HG02642 (cell line): ENCODE data around the gene PASD1.

Experiments used
- ATAC-seq: cut with Tn5 transposase; IDR thresholded peaks from one replicate; pipeline ENCODE4 v1.9.1; 2021; ENCODE audit warnings: mild to moderate bottlenecking; ENCODE audit not compliant: unreplicated experiment, poor library complexity

PASD1 gene

DNA sequence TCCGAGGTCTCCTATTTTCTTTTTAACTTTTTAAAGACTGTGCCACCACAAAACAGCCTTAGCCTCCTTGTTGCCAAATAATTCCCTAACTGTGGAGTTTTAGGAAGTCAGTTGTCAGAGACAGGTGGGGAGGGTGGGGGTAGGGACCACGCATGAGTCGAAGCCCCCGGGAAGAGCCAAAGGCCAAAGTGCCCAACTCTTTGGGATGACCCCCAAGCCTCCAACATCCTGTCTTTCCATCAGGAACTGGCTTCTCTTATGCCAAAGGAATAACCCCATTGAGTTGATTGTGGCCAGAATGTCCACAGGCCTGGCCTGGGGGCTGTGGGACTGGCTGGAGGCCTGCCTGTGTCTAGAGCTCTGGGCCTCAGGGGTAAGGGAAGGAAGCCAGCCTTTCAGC lies 137.6 kb downstream of the PASD1 start:
- no peak for ATAC-seq

DNA sequence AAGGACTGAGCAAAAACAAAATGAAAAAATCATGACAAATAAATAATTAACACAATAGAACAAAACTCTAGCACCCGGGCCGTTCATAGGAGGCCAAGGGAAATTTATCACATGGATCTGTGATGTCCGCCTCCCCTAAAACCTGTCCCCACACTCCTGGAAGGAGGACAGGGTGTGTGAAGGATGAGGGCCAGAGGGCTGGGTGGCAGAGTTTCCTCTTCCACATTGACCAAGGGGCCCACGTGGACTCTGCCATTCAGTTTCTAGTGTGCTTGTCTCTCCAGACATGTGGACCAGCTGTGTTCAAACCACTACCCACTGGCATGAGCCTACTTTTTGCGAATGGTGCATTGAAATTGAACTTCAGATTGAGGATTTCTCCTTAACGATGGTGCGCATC lies 138.1 kb downstream of the PASD1 start:
- no peak for ATAC-seq

DNA sequence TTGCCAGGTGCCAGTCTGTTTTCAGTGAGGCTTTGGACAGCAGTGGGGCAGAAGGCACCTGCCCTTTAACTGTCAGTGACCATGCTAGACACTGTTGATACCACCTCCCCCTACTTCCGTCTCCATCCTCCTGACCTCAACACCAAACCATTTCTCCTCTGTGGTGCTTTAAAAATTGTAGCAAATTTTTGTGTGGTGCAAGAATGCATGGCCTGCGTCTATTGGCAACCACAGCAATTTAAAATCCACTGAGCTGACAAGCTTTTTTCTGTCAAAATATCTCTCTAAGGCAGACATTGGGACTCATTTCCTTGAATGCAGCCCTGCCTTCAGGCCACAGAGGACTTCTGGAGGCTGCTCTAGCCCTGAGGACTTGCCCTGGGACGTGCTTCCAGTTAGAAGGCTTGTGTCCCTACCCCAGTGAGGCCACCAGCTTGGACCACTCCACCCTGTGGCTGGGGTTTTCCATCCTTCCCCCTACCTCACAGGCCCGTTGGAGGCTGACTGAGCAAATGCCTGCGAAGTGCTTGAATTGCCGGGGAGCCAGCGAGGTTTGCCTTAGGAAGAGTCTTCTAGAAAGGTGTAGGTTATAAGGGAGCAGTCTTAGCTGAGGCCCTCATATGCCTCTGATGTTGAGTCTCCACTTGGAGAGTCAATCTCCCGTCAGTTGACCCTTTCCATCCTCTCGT lies 138.7 kb downstream of the PASD1 start:
- no peak for ATAC-seq

DNA sequence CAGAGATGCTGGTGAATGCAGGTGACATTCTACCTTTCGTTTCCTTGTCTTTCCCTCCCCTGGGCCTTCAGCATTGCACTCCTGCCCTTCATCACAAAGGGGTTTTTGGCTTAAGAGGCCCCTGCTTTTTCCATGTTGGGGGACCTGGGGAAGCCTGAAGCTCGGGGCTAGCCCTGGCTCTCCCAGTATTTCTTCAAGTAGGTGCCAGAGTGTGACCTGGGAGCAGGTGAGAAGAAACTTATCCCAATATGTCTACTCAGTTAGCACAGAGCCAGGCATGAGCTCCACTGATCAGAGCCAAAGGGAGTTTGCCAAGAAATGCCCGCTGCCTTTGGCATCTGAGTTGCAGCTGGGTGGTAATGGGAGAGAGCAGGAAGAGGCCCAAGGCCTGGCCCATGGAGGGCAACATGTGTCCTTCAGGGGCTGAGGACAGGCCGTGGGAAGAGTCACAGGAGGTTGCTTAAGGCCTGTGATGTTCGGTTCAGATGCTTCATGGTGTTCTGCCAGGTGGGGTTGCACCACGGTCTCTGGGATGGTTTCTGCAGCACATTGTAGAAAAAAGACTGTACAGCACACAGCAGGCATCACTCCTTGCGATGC lies 139.4 kb downstream of the PASD1 start:
- ATAC-seq, result no peak

DNA sequence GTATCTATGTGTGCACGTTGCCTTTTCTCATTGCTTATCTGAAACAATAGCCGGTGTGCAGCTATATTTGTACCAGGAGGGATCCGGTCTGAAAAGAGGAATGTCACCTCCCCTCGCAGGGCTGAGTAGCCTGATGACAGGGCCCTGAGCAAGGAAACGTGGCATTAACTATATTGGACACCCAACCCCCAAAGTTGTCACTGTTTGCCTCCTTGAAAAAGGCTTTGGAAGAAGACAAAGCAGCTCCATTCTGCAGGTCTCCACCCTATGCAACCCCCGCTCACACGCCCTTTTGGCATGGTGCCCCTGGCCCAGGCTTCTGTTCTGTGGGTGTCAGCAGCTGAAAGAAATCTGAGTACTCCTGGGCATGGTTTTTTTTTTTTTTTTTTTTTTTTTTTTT lies 140.0 kb downstream of the PASD1 start:
- no peak for ATAC-seq

DNA sequence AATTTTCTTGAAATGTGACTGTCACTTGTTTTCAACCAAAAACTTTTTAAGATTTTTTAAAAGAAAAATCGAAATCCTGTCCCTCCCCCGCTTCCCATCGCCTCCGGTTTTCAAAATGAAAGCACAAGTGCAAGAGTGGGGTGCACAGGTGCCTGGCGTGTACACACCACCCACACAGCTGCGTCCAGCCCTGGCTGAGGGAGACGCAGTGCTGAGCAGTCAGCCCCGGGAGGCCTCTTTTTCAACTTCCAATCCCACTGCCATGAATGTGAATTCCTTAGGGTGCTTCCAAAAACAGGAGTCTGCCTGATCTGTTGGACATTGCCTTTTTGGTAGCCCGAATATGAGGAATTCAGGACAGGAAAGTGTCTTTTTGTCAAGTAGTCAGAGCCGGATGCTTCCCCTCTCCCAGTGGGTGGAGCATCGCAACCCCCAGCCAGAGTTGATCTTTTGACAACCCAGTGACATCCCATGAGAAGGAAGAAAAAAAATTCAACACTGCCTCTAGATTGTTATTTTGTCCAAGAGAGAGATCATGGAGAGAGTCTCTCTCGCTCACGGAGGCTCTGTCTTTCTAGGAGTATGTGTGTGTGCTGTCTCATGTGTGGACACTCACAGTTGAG lies 140.7 kb downstream of the PASD1 start:
- ATAC-seq, result no peak

DNA sequence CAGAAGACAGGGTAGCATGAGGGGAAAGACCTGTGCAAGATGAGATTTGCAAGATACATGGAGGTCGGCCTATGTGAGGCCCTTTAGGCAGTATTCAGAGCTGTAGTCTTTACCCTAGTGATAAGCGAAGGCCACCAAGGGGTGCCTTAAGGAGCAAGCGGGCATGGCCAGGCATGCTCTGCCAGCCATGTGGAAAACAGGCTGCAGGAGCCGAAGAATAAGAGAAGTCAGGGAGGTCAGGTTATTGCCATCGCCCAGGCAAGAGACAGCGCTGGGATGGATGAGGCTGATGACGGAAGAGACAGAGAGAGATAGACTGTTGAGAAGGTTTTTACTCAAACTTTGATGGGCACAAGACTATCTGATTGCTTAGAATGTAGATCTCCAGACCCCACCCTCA lies 145.3 kb downstream of the PASD1 start:
- ATAC-seq, result no peak

DNA sequence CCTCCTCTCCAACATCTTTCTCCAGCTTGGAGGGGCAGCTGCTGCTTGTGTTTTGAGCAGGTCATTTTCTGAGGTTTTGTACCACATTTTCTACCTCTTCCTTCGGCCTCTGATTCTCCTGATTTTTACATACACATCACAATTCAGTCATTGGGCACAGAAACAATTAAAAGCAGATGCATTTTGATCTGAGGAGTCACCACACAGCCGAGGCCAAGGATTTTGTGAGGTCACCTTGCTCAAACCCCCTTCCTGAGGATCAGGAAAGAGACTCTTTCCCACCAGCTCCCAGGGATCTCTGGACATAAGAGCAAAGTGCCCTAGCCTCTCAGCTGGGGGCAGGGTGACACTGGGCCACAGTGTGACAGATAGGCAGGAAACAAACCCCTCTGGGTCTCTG lies 147.0 kb downstream of the PASD1 start:
- ATAC-seq, result no peak

DNA sequence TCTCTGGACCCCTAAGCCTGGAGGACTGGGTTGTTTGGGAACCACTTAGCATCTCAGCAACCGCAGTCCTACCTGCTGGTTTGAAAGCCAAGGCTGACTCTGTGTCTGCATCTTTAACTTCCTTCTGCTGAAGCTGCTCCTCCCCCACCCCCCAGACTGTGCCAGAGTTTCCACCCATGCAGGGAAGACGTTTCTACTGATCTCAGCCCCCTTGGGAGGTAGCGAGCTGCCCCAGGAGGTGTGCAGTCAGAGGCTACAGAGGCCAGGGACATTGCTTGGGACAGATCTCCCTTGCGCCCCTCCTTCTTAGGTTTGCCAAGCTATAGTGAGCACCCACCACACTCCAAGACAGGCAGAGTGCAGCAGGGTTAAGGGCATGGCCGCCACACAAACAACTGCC lies 147.7 kb downstream of the PASD1 start:
- ATAC-seq, result no peak

DNA sequence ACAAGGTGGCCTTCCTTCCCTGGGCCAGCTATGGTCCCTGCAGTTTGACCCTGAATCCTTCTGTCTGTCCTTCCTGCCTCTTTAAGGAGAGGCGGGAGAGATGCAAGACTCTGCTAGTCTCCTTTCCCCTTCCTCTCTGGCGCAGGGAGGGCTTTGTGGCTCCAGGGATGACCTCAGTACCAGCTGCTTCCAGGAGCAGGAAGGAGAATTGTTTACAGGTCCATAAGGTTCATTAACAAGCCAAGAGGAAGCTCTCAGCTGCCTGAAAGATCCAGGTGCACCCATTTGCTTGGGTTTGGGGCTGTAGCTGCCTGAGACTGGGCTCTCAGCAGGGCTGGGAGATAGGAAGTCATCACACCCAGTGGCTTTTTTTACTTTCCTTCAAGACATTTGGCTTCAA lies 148.3 kb downstream of the PASD1 start:
- ATAC-seq, result no peak

DNA sequence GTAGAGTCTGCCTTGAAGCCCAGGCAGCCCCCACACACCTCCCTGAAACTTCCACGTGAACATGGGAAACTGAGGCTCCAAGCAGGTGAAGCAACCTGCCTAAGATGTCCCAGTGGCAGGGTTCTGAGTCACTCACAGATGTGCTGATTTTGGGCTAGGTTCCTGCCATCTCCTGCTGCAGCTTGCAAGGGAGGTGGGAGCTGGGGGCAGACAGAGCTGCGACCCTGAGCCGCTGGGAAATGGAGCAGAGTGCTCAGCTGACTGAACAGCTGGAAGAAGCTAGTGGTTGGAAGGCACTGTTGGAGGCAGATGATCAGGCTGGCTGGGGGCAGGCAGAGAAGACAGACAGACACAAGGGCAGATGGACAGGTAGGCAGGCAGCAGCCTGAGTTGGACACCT lies 148.8 kb downstream of the PASD1 start:
- ATAC-seq, result no peak

DNA sequence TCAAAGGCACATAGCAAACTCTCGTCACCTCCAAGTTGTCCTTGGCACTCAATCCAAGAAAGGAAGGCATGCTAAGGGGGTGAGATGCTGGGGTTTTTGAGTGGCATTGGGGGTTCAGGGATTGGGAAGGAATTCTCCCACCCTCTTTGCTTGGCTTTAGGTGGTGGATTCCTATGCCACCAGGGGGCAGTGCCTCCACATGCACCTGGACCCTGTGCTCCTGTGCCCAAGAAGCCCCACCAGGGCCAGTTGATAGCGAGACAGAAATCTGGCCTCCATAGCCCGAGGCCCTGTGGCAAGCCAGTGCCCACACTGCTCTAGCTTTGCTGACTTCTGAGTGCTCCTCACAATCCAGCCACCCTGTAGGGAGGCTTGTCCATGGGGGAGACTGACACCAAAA lies 150.4 kb downstream of the PASD1 start:
- no peak for ATAC-seq

DNA sequence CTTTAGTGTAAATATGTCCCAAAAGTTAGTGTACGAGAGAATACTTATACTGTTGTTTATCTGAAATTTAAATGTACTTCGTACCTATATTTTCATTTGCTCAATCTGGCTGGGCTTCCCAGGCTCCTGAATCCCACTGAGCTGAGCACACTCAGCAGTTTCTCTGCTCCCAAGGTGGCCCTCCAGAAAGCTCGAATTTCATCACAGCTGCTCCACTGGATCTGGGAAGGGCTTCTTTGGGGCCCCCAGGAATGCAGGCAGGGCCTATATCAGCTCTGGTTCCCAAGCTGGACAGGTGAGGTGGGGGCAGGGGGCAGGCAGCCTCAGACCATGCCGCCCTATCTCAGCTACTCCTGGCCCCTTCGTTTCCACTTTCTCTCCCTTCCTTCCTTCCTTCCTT lies 150.9 kb downstream of the PASD1 start:
- ATAC-seq, result no peak

DNA sequence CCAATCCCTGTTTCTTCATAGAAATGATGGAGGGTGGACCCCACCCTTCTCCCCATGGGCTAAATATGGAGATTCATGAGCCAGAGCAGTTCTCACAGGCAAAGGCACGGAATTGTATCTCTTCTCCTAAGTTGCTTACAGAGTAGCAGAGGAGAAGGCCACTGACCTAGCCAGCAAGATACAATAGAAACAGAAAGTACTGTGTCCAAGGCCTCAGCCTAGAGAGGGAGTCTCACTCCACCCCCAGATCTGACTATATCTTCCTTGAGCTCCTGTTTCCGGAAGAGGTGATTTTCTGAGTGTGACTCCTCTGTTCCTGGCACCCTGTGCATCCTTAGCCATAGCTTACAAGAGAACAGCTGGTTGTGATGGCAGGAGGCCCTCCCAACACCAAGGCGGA lies 152.3 kb downstream of the PASD1 start, which contains the start of gene FATE1:
Gene FATE1 (plus strand): TSS at position 284 of the 400 bp plus-strand sequence. CDS start 85 bp downstream, at position 369.
- ATAC-seq, result no peak

DNA sequence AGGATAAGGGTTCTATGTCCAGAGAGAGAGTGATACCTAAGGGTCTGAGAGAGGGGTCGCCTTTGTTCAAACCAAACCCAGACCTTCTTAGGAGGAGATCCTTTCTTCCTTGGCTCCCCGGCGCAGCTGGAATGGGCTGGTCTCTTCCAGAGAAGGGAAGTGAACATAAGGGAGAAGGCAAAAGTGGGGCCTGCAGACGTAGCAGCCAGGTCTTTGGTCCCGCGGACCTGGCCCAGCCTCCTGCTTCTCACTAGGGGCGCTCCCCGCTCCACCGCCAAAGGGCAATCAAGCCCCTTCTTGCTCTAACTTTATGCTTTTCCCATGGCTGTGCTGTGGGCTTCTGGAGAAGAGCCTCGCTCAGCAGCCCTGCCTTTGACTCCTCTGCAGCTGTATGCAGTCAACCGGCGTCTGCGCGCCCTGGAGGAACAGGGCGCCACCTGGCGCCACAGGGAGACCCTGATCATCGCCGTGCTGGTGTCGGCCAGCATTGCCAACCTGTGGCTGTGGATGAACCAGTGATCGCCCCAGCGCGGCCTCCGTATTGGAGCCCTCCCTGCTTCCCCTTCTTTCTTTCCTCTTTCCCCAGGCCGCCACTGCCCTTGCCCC lies 158.9 kb downstream of the PASD1 start:
- no peak for ATAC-seq

DNA sequence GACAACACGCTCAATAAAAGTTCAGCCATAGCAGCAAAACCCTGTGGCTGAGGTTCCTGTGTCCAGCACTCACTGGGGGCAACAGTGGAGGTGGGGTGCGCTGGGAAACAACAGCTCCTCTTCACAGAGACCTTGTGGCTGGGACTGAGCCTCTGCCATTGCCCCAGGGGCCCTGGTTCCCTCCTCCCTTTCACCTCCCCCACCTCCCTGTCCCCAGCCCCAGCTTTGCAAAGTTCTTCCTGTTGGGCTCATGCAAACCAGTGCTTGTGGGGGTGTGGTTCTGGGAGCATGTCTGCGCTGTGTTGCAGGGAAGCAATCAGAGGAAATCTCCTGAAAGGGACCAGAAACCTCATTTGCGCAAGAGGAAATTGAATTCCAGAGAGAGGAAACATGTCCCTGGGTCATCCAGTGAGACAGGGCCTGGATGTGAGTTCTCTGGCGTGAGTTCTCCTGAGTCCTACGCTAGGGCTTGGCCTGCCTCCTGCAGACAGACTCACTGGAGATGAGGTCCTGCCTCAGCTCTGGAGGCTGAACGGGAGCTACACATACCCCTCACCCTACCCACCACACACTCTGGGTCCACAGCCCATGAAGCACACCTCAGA lies 159.8 kb downstream of the PASD1 start:
- no peak for ATAC-seq

DNA sequence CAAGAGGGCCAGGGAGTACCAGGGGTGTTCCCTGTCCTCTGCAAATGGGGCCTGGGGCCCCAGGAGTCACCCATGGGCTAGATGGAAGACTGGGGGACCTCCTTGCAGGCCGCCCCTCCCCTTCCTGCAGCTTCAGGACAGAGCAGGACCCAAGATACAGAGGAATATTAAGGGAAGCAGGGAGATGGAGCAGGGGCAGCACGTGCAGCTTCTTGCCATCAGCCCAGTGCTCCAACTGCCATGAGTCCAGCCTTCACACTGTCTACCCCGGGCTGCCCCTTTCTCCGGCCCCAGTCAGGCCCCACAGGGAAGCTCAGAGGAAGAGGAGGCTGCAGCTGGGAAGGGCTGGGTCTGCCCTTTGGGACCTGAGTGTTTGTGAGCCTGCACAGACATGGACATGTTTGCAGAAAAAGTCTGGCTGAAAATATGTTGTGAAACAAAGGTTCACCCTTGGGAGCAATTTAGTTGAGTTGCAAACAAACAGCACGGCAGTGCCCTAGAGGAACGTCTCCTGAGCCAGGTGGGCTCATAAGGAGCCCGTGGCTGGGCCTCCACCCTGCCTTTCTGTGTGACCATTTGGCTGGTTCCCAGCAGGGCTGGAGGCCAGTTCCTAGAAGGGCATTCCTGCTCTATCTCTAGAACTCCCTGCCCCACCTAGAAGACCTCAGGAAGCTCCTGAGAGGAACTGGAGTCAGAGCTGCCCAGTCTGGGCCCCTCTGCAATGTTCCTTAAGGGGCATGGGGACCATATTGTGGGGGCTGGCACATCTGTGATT lies 161.3 kb downstream of the PASD1 start:
- no peak for ATAC-seq

DNA sequence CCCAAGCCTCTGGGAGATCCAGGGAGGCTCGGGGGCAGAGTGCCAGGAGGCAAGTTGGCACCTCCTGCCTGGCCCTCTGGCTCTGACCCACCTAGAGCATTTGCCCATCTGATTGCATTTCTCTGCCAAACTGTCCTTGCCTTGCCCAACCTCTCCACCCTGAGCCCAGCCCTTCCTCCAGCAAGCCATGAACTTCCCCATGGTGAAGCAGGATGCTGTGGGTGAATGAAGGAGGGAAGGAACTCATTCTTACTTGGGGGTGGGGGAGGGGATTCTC lies 161.8 kb downstream of the PASD1 start:
- ATAC-seq, result no peak
